ENCODE measurements around the gene CDC42BPG. TPM values are rescaled to one million over a fixed set of nuclear protein-coding genes. Genes with fewer than 3 reads are reported as not detected.

CDC42BPG gene
- total RNA-seq, 1 donor from 2014 or later = 0.34 TPM

- peak; percentile 98 for DNase-seq
Measured at GRCh38 chr11:64878494-64879243, 34.2 kb upstream of the CDC42BPG start, which contains the start of gene EHD1. Gene EHD1, minus strand, starts transcription at chr11:64878621. Its CDS starts 157 bp downstream, at chr11:64878464.

DNA sequence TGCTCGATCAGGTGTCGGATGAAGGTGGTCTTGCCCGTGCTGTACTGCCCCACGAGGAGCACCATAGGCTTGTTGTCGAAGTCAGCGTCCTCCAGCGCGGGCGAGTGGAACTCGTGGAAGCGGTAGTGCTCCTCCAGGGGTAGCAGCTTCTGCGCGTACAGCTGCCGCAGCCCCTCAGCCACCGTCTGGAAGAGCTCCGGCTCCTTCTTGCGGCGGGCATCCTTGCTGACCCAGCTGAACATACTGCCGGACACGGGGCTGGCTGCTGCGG lies 33.7 kb upstream of the CDC42BPG start:
- no peak for DNase-seq

- no peak for DNase-seq
Measured at GRCh38 chr11:64877390-64878222, 33.2 kb upstream of the CDC42BPG start.

GRCh38 chr11:64876835-64877341 lies 32.4 kb upstream of the CDC42BPG start:
- peak; percentile 35 for DNase-seq

- no peak for DNase-seq
Measured at GRCh38 chr11:64876229-64876750, 31.8 kb upstream of the CDC42BPG start.

GRCh38 chr11:64875369-64876228 lies 31.1 kb upstream of the CDC42BPG start:
- DNase-seq = no peak

GRCh38 chr11:64874308-64875240 lies 30.1 kb upstream of the CDC42BPG start:
- DNase-seq = no peak

GRCh38 chr11:64872790-64873488 lies 28.5 kb upstream of the CDC42BPG start:
- DNase-seq = no peak

GRCh38 chr11:64871492-64871891 lies 27.0 kb upstream of the CDC42BPG start:
- peak; percentile 27 for DNase-seq

GRCh38 chr11:64870893-64871466 lies 26.5 kb upstream of the CDC42BPG start:
- peak; percentile 80 for DNase-seq

GRCh38 chr11:64870176-64870892 lies 25.9 kb upstream of the CDC42BPG start:
- DNase-seq = peak; percentile 77

GRCh38 chr11:64869571-64870175 lies 25.2 kb upstream of the CDC42BPG start:
- DNase-seq = peak; percentile 54

DNA sequence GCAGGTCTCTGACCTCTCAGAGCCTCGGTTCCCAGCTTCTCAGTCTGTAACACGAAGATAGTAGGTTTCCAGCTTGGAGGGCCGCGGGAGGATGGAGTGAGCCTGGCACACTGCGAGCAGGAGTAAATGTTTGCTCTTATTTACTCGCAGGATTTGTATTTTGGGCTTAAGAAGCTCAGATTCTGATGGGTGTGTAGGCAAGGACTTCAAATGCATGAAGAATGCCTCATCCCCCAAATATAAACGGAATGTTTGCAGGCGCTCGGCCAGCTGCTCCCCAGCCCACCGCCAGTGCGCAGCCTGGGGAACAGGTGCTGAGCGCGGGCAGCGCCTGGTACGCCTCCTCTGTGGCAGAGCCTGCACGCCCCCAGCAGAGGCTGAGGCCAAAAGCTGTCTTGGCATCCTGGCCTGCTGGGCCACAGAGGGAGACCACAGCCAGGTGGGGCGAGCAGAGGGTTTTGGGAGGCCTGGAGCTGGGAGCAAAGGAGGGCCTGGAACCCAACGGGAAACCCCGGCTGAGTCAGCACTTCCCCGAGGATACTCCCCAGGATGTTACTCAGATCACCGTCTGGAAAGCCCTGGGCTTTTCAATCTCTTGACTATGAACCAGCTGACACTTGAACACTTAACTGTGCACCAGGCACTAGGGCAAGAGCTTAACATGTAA lies 24.6 kb upstream of the CDC42BPG start:
- peak; percentile 95 for DNase-seq

DNA sequence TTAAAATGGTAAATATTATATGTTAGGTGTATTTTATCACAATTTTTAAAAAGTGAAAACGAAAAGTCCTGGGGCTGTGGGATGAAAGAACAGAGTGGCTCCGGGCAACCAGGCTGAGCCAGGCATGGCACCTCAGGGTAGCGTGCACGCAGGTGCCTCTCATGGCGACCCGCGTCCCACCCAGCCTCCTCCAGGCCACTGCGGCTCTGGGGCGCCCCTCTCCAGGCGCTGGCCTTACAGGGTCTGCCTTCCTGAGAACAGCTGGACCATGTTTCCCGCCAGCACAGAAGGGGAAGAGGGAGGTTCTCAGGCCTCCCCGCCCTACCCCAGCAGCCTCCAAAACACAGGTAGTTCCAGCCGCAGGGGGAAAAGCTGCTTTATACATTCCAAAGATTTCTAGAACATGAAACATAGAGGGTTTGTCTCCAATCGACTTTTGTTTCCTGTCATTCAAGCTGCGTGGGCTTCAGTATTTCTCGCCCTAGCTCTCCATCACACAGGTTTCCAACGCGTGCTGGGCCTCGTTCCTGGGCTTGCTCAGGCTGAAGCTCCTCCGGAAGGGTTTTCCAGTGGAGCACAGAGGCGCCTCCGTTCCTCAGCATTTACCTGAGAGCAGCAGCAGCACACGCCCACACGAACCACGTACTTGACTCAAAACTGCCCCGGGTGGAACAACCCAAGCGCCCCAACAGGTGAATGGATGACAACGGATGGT lies 23.5 kb upstream of the CDC42BPG start:
- peak; percentile 39 for DNase-seq

GRCh38 chr11:64866173-64866491 lies 21.7 kb upstream of the CDC42BPG start:
- DNase-seq = no peak

DNA sequence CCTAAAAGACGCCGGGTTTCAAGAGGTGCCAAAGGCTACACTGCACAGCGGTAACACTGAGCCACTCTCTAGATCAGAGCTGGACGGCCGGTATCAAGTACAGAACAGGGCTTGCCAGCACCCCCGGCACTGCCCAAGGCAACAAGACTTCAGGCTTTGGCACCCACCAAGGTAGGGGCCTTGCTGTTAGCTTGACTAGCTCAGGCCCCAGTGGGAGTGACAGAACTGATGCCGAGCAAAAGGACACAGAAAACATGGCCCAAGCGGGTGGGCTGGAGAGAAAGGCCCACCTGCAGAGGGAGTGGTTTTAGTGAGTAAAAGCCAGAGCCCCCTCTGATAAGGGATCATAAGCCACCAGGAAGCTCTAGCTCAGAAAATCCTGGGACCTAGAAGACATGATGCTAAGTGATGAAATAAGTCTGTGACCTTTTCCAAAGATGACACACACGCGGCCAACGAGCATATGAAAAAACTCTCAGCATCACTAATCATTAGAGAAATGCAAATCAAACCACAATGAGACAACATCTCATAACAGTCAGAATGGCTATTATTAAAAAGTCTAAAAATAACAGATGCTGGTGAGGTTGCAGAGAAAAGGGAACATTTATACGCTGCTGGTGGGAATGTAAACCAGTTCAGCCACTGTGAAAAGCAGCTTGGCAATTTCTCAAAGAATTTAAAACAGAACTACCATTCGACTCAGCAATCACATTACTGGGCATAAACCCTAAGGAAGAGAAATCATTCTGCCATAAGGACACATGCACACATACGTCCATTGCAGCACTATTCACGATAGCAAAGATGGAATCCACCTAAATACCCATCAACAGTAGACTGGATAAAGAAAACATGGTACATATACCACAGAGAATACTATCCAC lies 21.1 kb upstream of the CDC42BPG start:
- DNase-seq = no peak

All from dermis blood vessel endothelial cell (primary cell).